GM19351 (cell line): ENCODE measurements around the gene FANK1.

ENCODE experiments used
- ATAC-seq: cut with Tn5 transposase; IDR thresholded peaks from one replicate; pipeline ENCODE4 v1.9.1; 2021; ENCODE audit warnings: mild to moderate bottlenecking, moderate library complexity; ENCODE audit not compliant: unreplicated experiment

The FANK1 gene

GRCh38 chr10:125896088-125896934, at the start of gene FANK1:
Gene FANK1 (plus strand): TSS chr10:125896564. CDS start chr10:125896643, 79 bp downstream.
- ATAC-seq = peak; percentile 80

- peak; percentile 59 for ATAC-seq
These were observed 49.5 kb upstream of the FANK1 start for GRCh38 chr10:125846894-125847293.

- no peak for ATAC-seq
These were observed 48.0 kb upstream of the FANK1 start for GRCh38 chr10:125848371-125848770.

GRCh38 chr10:125848857-125849256, 47.5 kb upstream of the FANK1 start:
- ATAC-seq = no peak

- no peak for ATAC-seq
These were observed 46.9 kb upstream of the FANK1 start for GRCh38 chr10:125849448-125849847.

- ATAC-seq = no peak
These were observed 45.3 kb upstream of the FANK1 start for GRCh38 chr10:125850766-125851731.

- no peak for ATAC-seq
These were observed 43.9 kb upstream of the FANK1 start for GRCh38 chr10:125852487-125852886.

GRCh38 chr10:125857185-125857760, 39.1 kb upstream of the FANK1 start:
- no peak for ATAC-seq

- no peak for ATAC-seq
These were observed 37.1 kb upstream of the FANK1 start for GRCh38 chr10:125859128-125859817.

- no peak for ATAC-seq
These were observed 31.2 kb upstream of the FANK1 start for GRCh38 chr10:125865120-125865519.

- no peak for ATAC-seq
These were observed 29.8 kb upstream of the FANK1 start for GRCh38 chr10:125866421-125867029.

GRCh38 chr10:125868372-125868975, 27.9 kb upstream of the FANK1 start:
- peak; percentile 89 for ATAC-seq

GRCh38 chr10:125871338-125871737, 25.0 kb upstream of the FANK1 start:
- ATAC-seq = no peak

- ATAC-seq = no peak
These were observed 17.2 kb upstream of the FANK1 start for GRCh38 chr10:125878957-125879835.

- no peak for ATAC-seq
These were observed 15.6 kb upstream of the FANK1 start for GRCh38 chr10:125880719-125881118.

- no peak for ATAC-seq
These were observed 15.2 kb upstream of the FANK1 start, which contains the start of gene DHX32 for GRCh38 chr10:125881192-125881591. Gene DHX32 (minus strand): TSS chr10:125881292. CDS start chr10:125880824, 468 bp downstream.

GRCh38 chr10:125882596-125882995, 13.8 kb upstream of the FANK1 start:
- ATAC-seq = no peak

GRCh38 chr10:125883211-125883610, 13.2 kb upstream of the FANK1 start:
- no peak for ATAC-seq
